ENCODE data around the gene MACROD2. TPM values are rescaled to one million over a fixed set of nuclear protein-coding genes. Genes with fewer than 3 reads are reported as not detected.

The MACROD2 gene
- polyA plus RNA-seq, 4 donors, result 1.00 to 4.8 (median 1.4) TPM

GRCh38 chr20:15317546-15318232 is 1322.4 kb downstream of the MACROD2 start:
- Histone ChIP-seq H3K4me3 (ENCODE audit: low read depth in 1 of 3, low read length in 3 of 3) (no peak overlapping the region), H3K4me1 (ENCODE audit: control insufficient read depth in 3 of 3, insufficient read depth in 2 of 3, low read depth in 1 of 3, low read length in 2 of 3) (no peaks in the 10 kb centered on the region), H3K27me3 (ENCODE audit: control insufficient read depth in 3 of 3, insufficient read depth in 3 of 3, low read length in 3 of 3) (no peaks in the 10 kb centered on the region), H3K27ac (ENCODE audit: low read depth in 1 of 3, low read length in 2 of 3) (no peak overlapping the region), H3K36me3 (ENCODE audit: control insufficient read depth in 3 of 3, insufficient read depth in 2 of 3, low read depth in 1 of 3, low read length in 3 of 3) (no peaks in the 10 kb centered on the region), H3K9me3 (ENCODE audit: control insufficient read depth in 2 of 2, insufficient read depth in 1 of 2, low read depth in 1 of 2, low read length in 1 of 2) (no peaks in the 10 kb centered on the region)
- WGBS, 3 donors, result 65 to 80% (median 66%) methylated on average over 2 of the region's 2 CpGs
- FAIRE-seq, result no peak
- DNase-seq, result no peak

- FAIRE-seq, result peak; percentile 10
- no peaks in the 10 kb centered on the region for H3K9me3 ChIP-seq (ENCODE audit: control insufficient read depth in 2 of 2, insufficient read depth in 1 of 2, low read depth in 1 of 2, low read length in 1 of 2)
- no peak overlapping the region for H3K27ac ChIP-seq (ENCODE audit: low read depth in 1 of 3, low read length in 2 of 3)
- no peaks in the 10 kb centered on the region for H3K36me3 ChIP-seq (ENCODE audit: control insufficient read depth in 3 of 3, insufficient read depth in 2 of 3, low read depth in 1 of 3, low read length in 3 of 3)
- DNase-seq, result no peak
- no peak overlapping the region for H3K4me3 ChIP-seq (ENCODE audit: low read depth in 1 of 3, low read length in 3 of 3)
- no peaks in the 10 kb centered on the region for H3K27me3 ChIP-seq (ENCODE audit: control insufficient read depth in 3 of 3, insufficient read depth in 3 of 3, low read length in 3 of 3)
- no peaks in the 10 kb centered on the region for H3K4me1 ChIP-seq (ENCODE audit: control insufficient read depth in 3 of 3, insufficient read depth in 2 of 3, low read depth in 1 of 3, low read length in 2 of 3)
Measured at GRCh38 chr20:15318682-15319081, 1323.4 kb downstream of the MACROD2 start.

GRCh38 chr20:15319439-15319838 is 1324.1 kb downstream of the MACROD2 start:
- Histone ChIP-seq H3K4me1 (ENCODE audit: control insufficient read depth in 3 of 3, insufficient read depth in 2 of 3, low read depth in 1 of 3, low read length in 2 of 3) (no peaks in the 10 kb centered on the region), H3K9me3 (ENCODE audit: control insufficient read depth in 2 of 2, insufficient read depth in 1 of 2, low read depth in 1 of 2, low read length in 1 of 2) (no peaks in the 10 kb centered on the region)
- FAIRE-seq, result no peak

GRCh38 chr20:15320941-15321340 is 1325.6 kb downstream of the MACROD2 start:
- Histone ChIP-seq H3K4me1 (ENCODE audit: control insufficient read depth in 3 of 3, insufficient read depth in 2 of 3, low read depth in 1 of 3, low read length in 2 of 3) (no peaks in the 10 kb centered on the region), H3K27ac (ENCODE audit: low read depth in 1 of 3, low read length in 2 of 3) (no peak overlapping the region), H3K4me3 (ENCODE audit: low read depth in 1 of 3, low read length in 3 of 3) (no peak overlapping the region), H3K9me3 (ENCODE audit: control insufficient read depth in 2 of 2, insufficient read depth in 1 of 2, low read depth in 1 of 2, low read length in 1 of 2) (no peaks in the 10 kb centered on the region), H3K27me3 (ENCODE audit: control insufficient read depth in 3 of 3, insufficient read depth in 3 of 3, low read length in 3 of 3) (no peaks in the 10 kb centered on the region), H3K36me3 (ENCODE audit: control insufficient read depth in 3 of 3, insufficient read depth in 2 of 3, low read depth in 1 of 3, low read length in 3 of 3) (no peaks in the 10 kb centered on the region)
- no peak for DNase-seq
- WGBS, 3 donors, result 48 to 74% (median 74%) methylated on average over 2 of the region's 2 CpGs
- no peak for FAIRE-seq

More at GRCh38 chr20:15319439-15319838, 1324.1 kb downstream of the MACROD2 start:
- H3K27me3 ChIP-seq (ENCODE audit: control insufficient read depth in 3 of 3, insufficient read depth in 3 of 3, low read length in 3 of 3), result no peaks in the 10 kb centered on the region
- no peak overlapping the region for H3K4me3 ChIP-seq (ENCODE audit: low read depth in 1 of 3, low read length in 3 of 3)
- H3K36me3 ChIP-seq (ENCODE audit: control insufficient read depth in 3 of 3, insufficient read depth in 2 of 3, low read depth in 1 of 3, low read length in 3 of 3), result no peaks in the 10 kb centered on the region
- DNase-seq, result no peak
- H3K27ac ChIP-seq (ENCODE audit: low read depth in 1 of 3, low read length in 2 of 3), result no peak overlapping the region
- 78 to 86% (median 79%) methylated on average over 2 of the region's 2 CpGs for WGBS, 3 donors

GRCh38 chr20:15327123-15327522 is 1331.8 kb downstream of the MACROD2 start:
- H3K27me3 ChIP-seq (ENCODE audit: control insufficient read depth in 3 of 3, insufficient read depth in 3 of 3, low read length in 3 of 3), result no peaks in the 10 kb centered on the region
- FAIRE-seq, result no peak
- H3K27ac ChIP-seq (ENCODE audit: low read depth in 1 of 3, low read length in 2 of 3), result no peak overlapping the region

GRCh38 chr20:15328084-15328483 is 1332.8 kb downstream of the MACROD2 start:
- Histone ChIP-seq H3K4me1 (ENCODE audit: control insufficient read depth in 3 of 3, insufficient read depth in 2 of 3, low read depth in 1 of 3, low read length in 2 of 3) (no peaks in the 10 kb centered on the region), H3K27ac (ENCODE audit: low read depth in 1 of 3, low read length in 2 of 3) (no peak overlapping the region), H3K9me3 (ENCODE audit: control insufficient read depth in 2 of 2, insufficient read depth in 1 of 2, low read depth in 1 of 2, low read length in 1 of 2) (no peaks in the 10 kb centered on the region), H3K36me3 (ENCODE audit: control insufficient read depth in 3 of 3, insufficient read depth in 2 of 3, low read depth in 1 of 3, low read length in 3 of 3) (no peaks in the 10 kb centered on the region), H3K4me3 (ENCODE audit: low read depth in 1 of 3, low read length in 3 of 3) (no peak overlapping the region), H3K27me3 (ENCODE audit: control insufficient read depth in 3 of 3, insufficient read depth in 3 of 3, low read length in 3 of 3) (no peaks in the 10 kb centered on the region)
- FAIRE-seq, result no peak
- 32 to 46% (median 45%) methylated on average over 1 of the region's 1 CpG for WGBS, 3 donors
- no peak for DNase-seq

More at GRCh38 chr20:15327123-15327522, 1331.8 kb downstream of the MACROD2 start:
- 86 to 89% (median 88%) methylated on average over 4 of the region's 4 CpGs for WGBS, 3 donors
- H3K9me3 ChIP-seq (ENCODE audit: control insufficient read depth in 2 of 2, insufficient read depth in 1 of 2, low read depth in 1 of 2, low read length in 1 of 2), result no peaks in the 10 kb centered on the region
- H3K36me3 ChIP-seq (ENCODE audit: control insufficient read depth in 3 of 3, insufficient read depth in 2 of 3, low read depth in 1 of 3, low read length in 3 of 3), result no peaks in the 10 kb centered on the region
- DNase-seq, result no peak
- no peaks in the 10 kb centered on the region for H3K4me1 ChIP-seq (ENCODE audit: control insufficient read depth in 3 of 3, insufficient read depth in 2 of 3, low read depth in 1 of 3, low read length in 2 of 3)
- H3K4me3 ChIP-seq (ENCODE audit: low read depth in 1 of 3, low read length in 3 of 3), result no peak overlapping the region

- 86 to 96% (median 91%) methylated on average over 1 of the region's 1 CpG for WGBS, 3 donors
- no peaks in the 10 kb centered on the region for H3K27me3 ChIP-seq (ENCODE audit: control insufficient read depth in 3 of 3, insufficient read depth in 3 of 3, low read length in 3 of 3)
- H3K9me3 ChIP-seq (ENCODE audit: control insufficient read depth in 2 of 2, insufficient read depth in 1 of 2, low read depth in 1 of 2, low read length in 1 of 2), result no peaks in the 10 kb centered on the region
- H3K4me1 ChIP-seq (ENCODE audit: control insufficient read depth in 3 of 3, insufficient read depth in 2 of 3, low read depth in 1 of 3, low read length in 2 of 3), result no peaks in the 10 kb centered on the region
- no peaks in the 10 kb centered on the region for H3K36me3 ChIP-seq (ENCODE audit: control insufficient read depth in 3 of 3, insufficient read depth in 2 of 3, low read depth in 1 of 3, low read length in 3 of 3)
- no peak overlapping the region for H3K4me3 ChIP-seq (ENCODE audit: low read depth in 1 of 3, low read length in 3 of 3)
- FAIRE-seq (no peak), DNase-seq (no peak)
- H3K27ac ChIP-seq (ENCODE audit: low read depth in 1 of 3, low read length in 2 of 3), result no peak overlapping the region
Measured at GRCh38 chr20:15332711-15333160, 1337.4 kb downstream of the MACROD2 start.

GRCh38 chr20:15333170-15333569 is 1337.9 kb downstream of the MACROD2 start:
- Histone ChIP-seq H3K9me3 (ENCODE audit: control insufficient read depth in 2 of 2, insufficient read depth in 1 of 2, low read depth in 1 of 2, low read length in 1 of 2) (no peaks in the 10 kb centered on the region), H3K4me1 (ENCODE audit: control insufficient read depth in 3 of 3, insufficient read depth in 2 of 3, low read depth in 1 of 3, low read length in 2 of 3) (no peaks in the 10 kb centered on the region), H3K27ac (ENCODE audit: low read depth in 1 of 3, low read length in 2 of 3) (no peak overlapping the region), H3K27me3 (ENCODE audit: control insufficient read depth in 3 of 3, insufficient read depth in 3 of 3, low read length in 3 of 3) (no peaks in the 10 kb centered on the region), H3K4me3 (ENCODE audit: low read depth in 1 of 3, low read length in 3 of 3) (no peak overlapping the region), H3K36me3 (ENCODE audit: control insufficient read depth in 3 of 3, insufficient read depth in 2 of 3, low read depth in 1 of 3, low read length in 3 of 3) (no peaks in the 10 kb centered on the region)
- FAIRE-seq (no peak), DNase-seq (no peak)
- WGBS, 3 donors, result 79 to 84% (median 81%) methylated on average over 4 of the region's 4 CpGs

GRCh38 chr20:15336011-15336410 is 1340.7 kb downstream of the MACROD2 start:
- H3K36me3 ChIP-seq (ENCODE audit: control insufficient read depth in 3 of 3, insufficient read depth in 2 of 3, low read depth in 1 of 3, low read length in 3 of 3), result no peaks in the 10 kb centered on the region
- H3K4me1 ChIP-seq (ENCODE audit: control insufficient read depth in 3 of 3, insufficient read depth in 2 of 3, low read depth in 1 of 3, low read length in 2 of 3), result no peaks in the 10 kb centered on the region
- WGBS, 3 donors, result 76 to 86% (median 79%) methylated on average over 2 of the region's 2 CpGs
- FAIRE-seq, result no peak
- no peak for DNase-seq
- H3K4me3 ChIP-seq (ENCODE audit: low read depth in 1 of 3, low read length in 3 of 3), result no peak overlapping the region
- no peaks in the 10 kb centered on the region for H3K9me3 ChIP-seq (ENCODE audit: control insufficient read depth in 2 of 2, insufficient read depth in 1 of 2, low read depth in 1 of 2, low read length in 1 of 2)
- no peaks in the 10 kb centered on the region for H3K27me3 ChIP-seq (ENCODE audit: control insufficient read depth in 3 of 3, insufficient read depth in 3 of 3, low read length in 3 of 3)
- no peak overlapping the region for H3K27ac ChIP-seq (ENCODE audit: low read depth in 1 of 3, low read length in 2 of 3)
